Colonic mucosa (tissue), 4 donors: ENCODE data around the gene KCNJ3. TPM values are rescaled to one million over a fixed set of nuclear protein-coding genes. Genes with fewer than 3 reads are reported as not detected.

Experiments used
- DNase-seq: peaks from one replicate; pipeline ENCODE4 v3.0.0-alpha.2; 2020
- H3K27ac ChIP-seq: fragments of 200-600 bp; one replicate; pipeline ENCODE4 v1.8.0; 2021
- H3K27me3 ChIP-seq: fragments of 200-600 bp; one replicate; pipeline ENCODE4 v1.8.0; 2021
- H3K36me3 ChIP-seq: fragments of 200-600 bp; one replicate; pipeline ENCODE4 v1.8.0; 2021
- H3K4me1 ChIP-seq: fragments of 200-600 bp; one replicate; pipeline ENCODE4 v1.8.0; 2021; ENCODE audit warnings: mild to moderate bottlenecking
- H3K4me3 ChIP-seq: fragments of 200-600 bp; one replicate; pipeline ENCODE4 v1.8.0; 2021
- H3K9ac ChIP-seq, 2 donors: one replicate each; pipeline ENCODE4 v1.7.0; 2013; ENCODE audit warnings: control low read depth in 2 of 2, low read depth in 2 of 2, low read length in 2 of 2
- H3K9me3 ChIP-seq: fragments of 200-600 bp; one replicate; pipeline ENCODE4 v1.8.0; 2021
- intact Hi-C: fragments of 100-400 bp; cut with DNase I; formaldehyde crosslinking; loops from one replicate; pipeline ENCODE4 v1.14.1; 2022
- total RNA-seq, 2 donors: library from RNA; stranded (reverse); fragmentation: NEBNext Ultra II Directional in 1 of 2; extraction: Animal tissue kit (Norgen Biotek cat#: 25700) in 1 of 2; gene quantifications; one replicate each; pipeline ENCODE4 v1.2.1, GENCODE V29; 2021
- TF ChIP-seq, protein P1 (sequence below): fragments of 200-600 bp; IDR thresholded peaks from one replicate; pipeline ENCODE4 v1.8.0; 2022; ENCODE audit warnings: antibody characterized with exemption, mild to moderate bottlenecking
- donor health status: healthy.
- donor health status: DM: no; HTN: no; CAD: no.
- donor health status: DM: no; HTN: no; CAD: no.

KCNJ3 gene
- total RNA-seq, 2 donors from 2014 or later = 0.32 to 0.62 TPM

DNA sequence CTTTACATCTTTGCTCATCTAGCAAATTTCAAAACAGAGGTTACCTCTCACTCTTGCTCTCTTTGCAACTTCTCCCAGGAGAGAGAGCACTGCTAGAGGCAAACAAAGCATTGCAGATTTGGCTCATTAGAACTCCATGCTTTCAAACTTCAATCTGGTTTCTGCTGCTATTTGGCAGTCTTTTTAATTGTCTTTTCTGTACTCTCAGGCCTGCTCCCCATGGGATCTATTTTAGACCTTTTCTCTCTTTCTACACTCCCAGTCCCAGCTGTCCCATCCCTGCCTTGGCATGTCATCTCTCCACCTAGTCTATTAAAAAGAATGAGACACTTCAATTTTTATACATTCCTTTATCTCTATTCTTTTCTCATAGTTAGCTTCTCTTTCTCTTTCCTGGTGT lies 15.2 kb downstream of the KCNJ3 start:
- no peak for DNase-seq
- H3K27ac ChIP-seq = no peak overlapping the region
- TF ChIP-seq, protein P1, sequence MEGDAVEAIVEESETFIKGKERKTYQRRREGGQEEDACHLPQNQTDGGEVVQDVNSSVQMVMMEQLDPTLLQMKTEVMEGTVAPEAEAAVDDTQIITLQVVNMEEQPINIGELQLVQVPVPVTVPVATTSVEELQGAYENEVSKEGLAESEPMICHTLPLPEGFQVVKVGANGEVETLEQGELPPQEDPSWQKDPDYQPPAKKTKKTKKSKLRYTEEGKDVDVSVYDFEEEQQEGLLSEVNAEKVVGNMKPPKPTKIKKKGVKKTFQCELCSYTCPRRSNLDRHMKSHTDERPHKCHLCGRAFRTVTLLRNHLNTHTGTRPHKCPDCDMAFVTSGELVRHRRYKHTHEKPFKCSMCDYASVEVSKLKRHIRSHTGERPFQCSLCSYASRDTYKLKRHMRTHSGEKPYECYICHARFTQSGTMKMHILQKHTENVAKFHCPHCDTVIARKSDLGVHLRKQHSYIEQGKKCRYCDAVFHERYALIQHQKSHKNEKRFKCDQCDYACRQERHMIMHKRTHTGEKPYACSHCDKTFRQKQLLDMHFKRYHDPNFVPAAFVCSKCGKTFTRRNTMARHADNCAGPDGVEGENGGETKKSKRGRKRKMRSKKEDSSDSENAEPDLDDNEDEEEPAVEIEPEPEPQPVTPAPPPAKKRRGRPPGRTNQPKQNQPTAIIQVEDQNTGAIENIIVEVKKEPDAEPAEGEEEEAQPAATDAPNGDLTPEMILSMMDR = no peak
- no peaks in the 10 kb centered on the region for H3K4me1 ChIP-seq
- no peaks in the 10 kb centered on the region for H3K9me3 ChIP-seq
- H3K9ac ChIP-seq = no peak overlapping the region
- no peaks in the 10 kb centered on the region for H3K36me3 ChIP-seq
- H3K27me3 ChIP-seq = no peaks in the 10 kb centered on the region
- intact Hi-C loops = no loop called here
- no peak overlapping the region for H3K4me3 ChIP-seq

DNA sequence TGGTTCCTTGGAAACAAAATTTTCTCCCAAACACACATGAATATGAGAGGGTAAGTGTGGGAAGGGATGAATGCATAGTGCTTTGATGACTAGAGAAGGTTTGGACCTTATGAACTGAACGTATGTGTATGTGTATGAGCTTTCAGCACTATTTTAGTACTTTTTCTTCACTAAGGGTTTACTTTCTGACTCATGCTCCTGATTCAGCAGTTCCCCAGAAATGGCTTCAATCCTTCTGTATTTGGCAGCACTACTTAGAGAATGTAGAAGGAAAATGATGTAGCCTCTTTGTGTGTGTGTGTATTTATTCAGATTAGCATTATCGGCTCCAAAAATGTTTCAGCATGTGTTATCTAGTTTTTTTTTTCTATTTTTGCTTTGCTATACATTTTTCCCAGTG lies 22.2 kb downstream of the KCNJ3 start:
- TF ChIP-seq, protein P1 = no peak
- intact Hi-C loops = no loop called here
- DNase-seq = no peak
- no peaks in the 10 kb centered on the region for H3K27me3 ChIP-seq
- no peaks in the 10 kb centered on the region for H3K36me3 ChIP-seq
- no peak overlapping the region for H3K9ac ChIP-seq
- H3K9me3 ChIP-seq = no peaks in the 10 kb centered on the region
- no peak overlapping the region for H3K4me3 ChIP-seq
- H3K27ac ChIP-seq = no peak overlapping the region
- H3K4me1 ChIP-seq = no peaks in the 10 kb centered on the region

DNA sequence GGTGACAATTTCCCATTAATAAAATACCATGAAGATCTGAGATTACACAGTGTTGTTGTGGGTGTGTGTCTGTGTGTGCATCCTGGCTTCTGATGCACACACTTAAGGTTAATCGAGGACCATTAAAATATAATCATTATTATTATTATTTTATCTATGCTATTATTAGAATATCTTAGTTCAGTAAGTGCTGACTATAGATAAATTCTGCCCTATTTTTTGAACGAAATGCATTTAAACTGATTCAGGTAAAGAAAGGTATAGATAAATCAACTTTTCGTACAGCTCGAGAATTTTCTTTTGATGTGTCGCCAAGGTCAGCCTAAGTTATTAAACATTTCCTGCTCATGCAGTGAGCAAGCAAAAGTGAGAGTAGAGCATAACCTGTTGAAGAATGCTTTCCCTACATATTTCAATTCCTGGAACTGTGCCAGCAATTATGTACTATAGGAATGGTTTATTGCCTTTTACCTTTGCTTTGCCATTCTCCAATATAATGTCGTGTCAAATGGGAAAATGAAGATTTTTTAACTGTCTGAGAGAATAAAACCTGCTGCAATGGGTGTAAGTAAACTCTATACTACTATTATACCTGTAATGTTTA lies 25.8 kb downstream of the KCNJ3 start:
- no peak for DNase-seq

GRCh38 chr2:154740361-154740760 lies 41.9 kb downstream of the KCNJ3 start:
- H3K4me1 ChIP-seq = no peaks in the 10 kb centered on the region
- no peak overlapping the region for H3K9ac ChIP-seq
- H3K4me3 ChIP-seq = no peak overlapping the region
- H3K27me3 ChIP-seq = no peaks in the 10 kb centered on the region
- H3K9me3 ChIP-seq = no peaks in the 10 kb centered on the region
- DNase-seq = no peak
- intact Hi-C loops = no loop called here
- no peak overlapping the region for H3K27ac ChIP-seq
- TF ChIP-seq, protein P1 = no peak
- H3K36me3 ChIP-seq = no peaks in the 10 kb centered on the region

More for the DNA sequence above, 25.8 kb downstream of the KCNJ3 start:
- Histone ChIP-seq H3K27ac (no peak overlapping the region), H3K27me3 (no peaks in the 10 kb centered on the region), H3K9ac (no peak overlapping the region), H3K36me3 (no peaks in the 10 kb centered on the region), H3K4me1 (no peaks in the 10 kb centered on the region), H3K9me3 (no peaks in the 10 kb centered on the region), H3K4me3 (no peak overlapping the region)
- intact Hi-C loops = no loop called here
- TF ChIP-seq, protein P1 = no peak

DNA sequence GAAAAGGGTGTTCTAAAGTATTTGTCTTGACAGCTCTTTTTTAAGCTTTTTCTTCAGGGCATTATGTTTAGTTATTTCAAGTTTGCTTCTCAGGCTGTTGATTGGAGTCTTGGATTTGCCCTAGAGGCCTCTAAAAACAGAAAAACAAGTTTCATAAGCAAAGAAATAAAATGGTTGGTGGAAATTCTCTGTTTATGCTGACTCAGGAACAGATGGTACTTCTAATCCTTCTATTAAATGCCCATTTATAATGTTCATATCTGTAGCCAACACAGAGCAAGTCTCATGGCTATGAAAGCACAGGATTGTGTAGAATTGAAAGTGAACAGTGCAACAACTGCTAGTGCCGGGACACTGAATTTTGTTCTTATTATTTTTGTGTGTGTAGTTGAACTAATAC lies 60.4 kb downstream of the KCNJ3 start:
- H3K9ac ChIP-seq = no peak overlapping the region
- no peaks in the 10 kb centered on the region for H3K4me1 ChIP-seq
- H3K27me3 ChIP-seq = no peaks in the 10 kb centered on the region
- no peaks in the 10 kb centered on the region for H3K9me3 ChIP-seq
- no peak for DNase-seq
- no peaks in the 10 kb centered on the region for H3K36me3 ChIP-seq
- H3K4me3 ChIP-seq = no peak overlapping the region
- no peak overlapping the region for H3K27ac ChIP-seq
- intact Hi-C loops = no loop called here
- TF ChIP-seq, protein P1 = no peak
